K562 (cell line): ENCODE data around the gene TULP4. TPM values are rescaled to one million over a fixed set of nuclear protein-coding genes. Genes with fewer than 3 reads are reported as not detected.

ENCODE experiments used
- ATAC-seq: fragments of 200-7000 bp; cut with Tn5 transposase; 3 replicates; pipeline ENCODE4 v1.9.1; 2020; ENCODE audit warnings: moderate library complexity
- BruUV-seq: library from RNA; stranded (reverse); fragments of 400-500 nt; replicated peaks from 2 replicates; lab custom pipeline; 2021; lab: Mats Ljungman, UMichigan
- CTCF ChIA-PET: fragments of 300-600 bp; formaldehyde crosslinking; extraction: SDS; loops from one replicate; lab custom pipeline; 2021; ENCODE audit warnings: low intra/inter-chr PET ratio; lab: Yijun Ruan, JAX
- POLR2A ChIA-PET: fragments of 300-600, 350-650 bp; sonication (Branson Sonifier 250); formaldehyde crosslinking; extraction: SDS; loops from one replicate; lab custom pipeline; 2021; ENCODE audit warnings: antibody characterized with exemption, inconsistent platforms; lab: Yijun Ruan, JAX
- DNase-seq, 4 experiments: peaks; one replicate each; pipeline versions ENCODE4 v3.0.0 to v3.0.0-alpha.2; 2011 to 2018; ENCODE audit warnings: low spot score in 3 of 4, mixed read lengths in 3 of 4; ENCODE audit errors: extremely low read depth in 1 of 4
- FAIRE-seq: peaks from 2 replicates; lab custom pipeline; 2011; peaks lifted over from hg19 to GRCh38; lab: Jason Lieb, UNC
- H2AFZ ChIP-seq: 2 replicates; pipeline ENCODE4 v1.6.0; 2011; ENCODE audit warnings: low read depth, low read length, control low read depth, inconsistent platforms
- H3K27ac ChIP-seq: fragments of 200-600 bp; 3 replicates; pipeline ENCODE4 v1.8.0; 2011; ENCODE audit warnings: low read depth, mild to moderate bottlenecking, control low read depth, inconsistent platforms, low read length, moderate library complexity, mixed read lengths; ENCODE audit errors: extremely low read depth
- H3K27me3 ChIP-seq, 2 experiments: fragments of 300-600 bp in 1 of 2; 2 replicates in 1 of 2; 3 replicates in 1 of 2; pipeline versions ENCODE4 v1.6.0 to v1.8.0; 2011; ENCODE audit warnings: inconsistent platforms in 2 of 2, low read length in 2 of 2, mild to moderate bottlenecking in 1 of 2, mixed read lengths in 1 of 2, moderate library complexity in 1 of 2; ENCODE audit not compliant: control insufficient read depth in 2 of 2, insufficient read depth in 2 of 2
- H3K36me3 ChIP-seq: fragments of 300-600 bp; 3 replicates; pipeline ENCODE4 v1.8.0; 2011; ENCODE audit warnings: mild to moderate bottlenecking, low read length, inconsistent platforms; ENCODE audit not compliant: control insufficient read depth, insufficient read depth
- H3K4me1 ChIP-seq, 2 experiments: fragments of 200-600 bp in 1 of 2; replicated peaks in 1 of 2; 2 replicates in 1 of 2; 3 replicates in 1 of 2; pipeline versions ENCODE4 v1.5.1 to v1.8.0; 2011; ENCODE audit warnings: inconsistent platforms in 2 of 2, low read length in 2 of 2, mild to moderate bottlenecking in 1 of 2, mixed read lengths in 1 of 2, moderate library complexity in 1 of 2; ENCODE audit not compliant: control insufficient read depth in 2 of 2, insufficient read depth in 2 of 2
- H3K4me2 ChIP-seq: 2 replicates; pipeline ENCODE4 v1.6.1; 2011; ENCODE audit warnings: low read length, control low read depth, inconsistent platforms, mixed read lengths; ENCODE audit not compliant: insufficient read depth
- H3K4me3 ChIP-seq: fragments of 200-600 bp; sonication (generic), shearing (Covaris generic); 2 replicates; pipeline ENCODE4 v1.5.1; 2016; ENCODE audit warnings: control low read depth, inconsistent platforms
- H3K79me2 ChIP-seq: fragments of 200-600 bp; 3 replicates; pipeline ENCODE4 v1.8.0; 2011; ENCODE audit warnings: low read length, inconsistent platforms; ENCODE audit not compliant: control insufficient read depth, insufficient read depth
- H3K9ac ChIP-seq, 2 experiments: 2 replicates each; pipeline versions ENCODE4 v1.6.0 to v1.6.1; 2011; ENCODE audit warnings: low read depth in 2 of 2, low read length in 2 of 2, control low read depth in 1 of 2, inconsistent platforms in 1 of 2, mild to moderate bottlenecking in 1 of 2, mixed read lengths in 1 of 2; ENCODE audit not compliant: insufficient read depth in 1 of 2
- H3K9me1 ChIP-seq: one replicate; pipeline ENCODE4 v1.6.0; 2011; ENCODE audit warnings: inconsistent platforms, mild to moderate bottlenecking, low read length, moderate library complexity; ENCODE audit not compliant: control insufficient read depth, insufficient read depth
- H3K9me3 ChIP-seq: replicated peaks from 2 replicates; pipeline ENCODE4 v1.5.1; 2011; ENCODE audit warnings: low read depth, low read length, inconsistent platforms; ENCODE audit not compliant: control insufficient read depth, insufficient read depth
- H4K20me1 ChIP-seq: replicated peaks from 2 replicates; pipeline ENCODE4 v1.6.1; 2011; ENCODE audit warnings: low read length, inconsistent platforms, mixed read lengths; ENCODE audit not compliant: control insufficient read depth, insufficient read depth
- EHMT2 ChIP-seq: fragments of 450-650 bp; IDR thresholded peaks from 2 replicates; pipeline ENCODE4 v1.6.1; 2018; ENCODE audit warnings: antibody characterized with exemption
- EWSR1 ChIP-seq: fragments of 450-650 bp; IDR thresholded peaks from 2 replicates; pipeline ENCODE4 v1.6.1; 2018; ENCODE audit warnings: borderline replicate concordance, mild to moderate bottlenecking, low read depth, moderate library complexity; ENCODE audit not compliant: partially characterized antibody
- HEY1 ChIP-seq: fragments of 250-450 bp; sonication (Bioruptor Pico); IDR thresholded peaks from 2 replicates; pipeline ENCODE4 v1.5.0; 2020; ENCODE audit warnings: mild to moderate bottlenecking, moderate library complexity, borderline replicate concordance
- HNRNPUL1 ChIP-seq: fragments of 200-400 bp; formaldehyde crosslinking; IDR thresholded peaks from 2 replicates; pipeline ENCODE4 v1.6.1; 2017; ENCODE audit warnings: low read length
- THRAP3 ChIP-seq: fragments of 450-650 bp; IDR thresholded peaks from 2 replicates; pipeline ENCODE4 v1.6.1; 2016; ENCODE audit warnings: mild to moderate bottlenecking, inconsistent platforms, borderline replicate concordance
- ZBTB7A ChIP-seq: IDR thresholded peaks from 2 replicates; pipeline ENCODE4 v1.6.1; 2011; ENCODE audit warnings: low read depth, mild to moderate bottlenecking, low read length, moderate library complexity, borderline replicate concordance; ENCODE audit not compliant: control insufficient read depth
- ZC3H4 ChIP-seq: sonication (generic); formaldehyde crosslinking; IDR thresholded peaks from 2 replicates; pipeline ENCODE4 v1.9.0; 2021; ENCODE audit warnings: missing genetic modification reagents, borderline replicate concordance
- WGBS: fragments of 100-300 bp; shearing (Covaris generic); methylation state at CpG from one replicate; pipeline ENCODE4 v1.1.6; 2016; ENCODE audit warnings: low coverage, mixed read lengths; ENCODE audit not compliant: insufficient coverage; ENCODE audit errors: missing lambda C conversion rate; 5-methylcytosine and 5-hydroxymethylcytosine counted together
- in situ Hi-C: fragments of 300-500 bp; cut with MboI; formaldehyde crosslinking; loops from 4 replicates; pipeline ENCODE4 v1.15.0; 2018; ENCODE audit warnings: inconsistent platforms, mixed read lengths
- intact Hi-C: fragments of 100-400 bp; cut with micrococcal nuclease; formaldehyde crosslinking; loops from 2 replicates; pipeline ENCODE4 v1.14.2; 2022
- polyA plus RNA-seq, 8 experiments: library from polyadenylated mRNA; depleted of rRNA in 4 of 8; stranded (reverse) in 5 of 8; unstranded in 3 of 8; fragments of >200 nt; fragmentation: Nextera tagmentation in 2 of 8; fragmentation: Illumina TruSeq in 1 of 8; extraction: Ambion mirVana in 2 of 8; extraction: Trizol in 1 of 8; gene quantifications; 2 replicates each; pipeline versions ENCODE4 v1.2.1 to v1.2.3, GENCODE V29; 2011 to 2014; ENCODE audit warnings: inconsistent platforms in 1 of 8, missing spikeins in 1 of 8
- total RNA-seq, 7 experiments: library from RNA; depleted of rRNA in 6 of 7; stranded (reverse); fragments of >200 nt in 6 of 7; fragmentation: Illumina TruSeq in 2 of 7; extraction: Trizol in 2 of 7; gene quantifications; 2 replicates each; pipeline versions ENCODE4 v1.2.1 to v1.2.3, GENCODE V29; 2011 to 2021; ENCODE audit warnings: low replicate concordance in 1 of 7

The TULP4 gene
- total and polyA plus RNA-seq, 9 of the 15 experiments (the other 6 are each of a cell fraction or from before 2014, with no cell fraction given), result 1.2 to 50.4 (median 11.0) TPM

- Histone ChIP-seq H3K9me1 (no peaks in the 10 kb centered on the region), H3K4me3 (no peak overlapping the region), H3K27me3 (no peaks in the 10 kb centered on the region), H2AFZ (no peak overlapping the region), H3K9ac (no peak overlapping the region), H3K4me2 (no peak overlapping the region), H3K36me3 (peaks cover 14% of the 10 kb centered on the region; the same call in 1 of the 3 replicates), H3K9me3 (no peaks in the 10 kb centered on the region), H4K20me1 (no peaks in the 10 kb centered on the region), H3K4me1 (no peaks in the 10 kb centered on the region), H3K79me2 (no peaks in the 10 kb centered on the region), H3K27ac (no peak overlapping the region)
- POLR2A ChIA-PET, result no interaction called here
- no peak for DNase-seq
- CTCF ChIA-PET, result no interaction called here
- no peak for ATAC-seq
- in situ Hi-C loops (no loop called here), intact Hi-C loops (no loop called here)
- WGBS, result 74% methylated on average over 4 of the region's 4 CpGs
- FAIRE-seq, result no peak
- no TSS peak for BruUV-seq
- TF ChIP-seq EHMT2, result no peak
- no peak for TF ChIP-seq HEY1
- no peak for TF ChIP-seq ZC3H4 (CRISPR knock-in tag)
- TF ChIP-seq EWSR1, result no peak
- no peak for TF ChIP-seq THRAP3
- TF ChIP-seq ZBTB7A, result no peak
- no peak for TF ChIP-seq HNRNPUL1
Observed at GRCh38 chr6:158311626-158312025, 639 bp upstream of the TULP4 start.
